ENCODE results near the gene SLC38A11. TPM values are rescaled to one million over a fixed set of nuclear protein-coding genes. Genes with fewer than 3 reads are reported as not detected.

The SLC38A11 gene
- under 0.01 and 0.23 TPM in 2 replicates for total RNA-seq

GRCh38 chr2:164954954-164955701 lies at the start of gene SLC38A11:
TSS of gene SLC38A11 (minus strand) at chr2:164955525. CDS start at chr2:164955247, 278 bp downstream.

Other genes starting within 250 kb of the SLC38A11 start
- gene COBLL1, start 113.7 kb downstream of the SLC38A11 start, total RNA-seq = 22.0 and 26.9 TPM in 2 replicates
- gene SCN3A, start 248.5 kb upstream of the SLC38A11 start, total RNA-seq = 0.05 and 0.89 TPM in 2 replicates

Measured in smooth muscle cell of the umbilical artery (primary cell).